B cell (primary cell): ENCODE data around the gene TNFSF8. TPM values are rescaled to one million over a fixed set of nuclear protein-coding genes. Genes with fewer than 3 reads are reported as not detected.
A peak's percentile ranks its signal among the peaks of the same experiment; 100 is the strongest.

Source experiments
- ATAC-seq: fragments of 200-7000 bp; cut with Tn5 transposase; one replicate; pipeline ENCODE4 v1.10.0; 2021; ENCODE audit warnings: low read depth, mild to moderate bottlenecking, moderate number of reproducible peaks, moderate library complexity
- CTCF ChIA-PET: fragments of 350-600 bp; sonication (Branson Sonifier 250); formaldehyde crosslinking; loops from one replicate; lab custom pipeline; 2021; ENCODE audit warnings: antibody characterized with exemption, inconsistent platforms; lab: Charles Lee
- POLR2A ChIA-PET: fragments of 350-600 bp; sonication (Branson Sonifier 250); formaldehyde crosslinking; loops from one replicate; lab custom pipeline; 2021; ENCODE audit warnings: antibody characterized with exemption; lab: Charles Lee
- DNase-seq: peaks from one replicate; pipeline ENCODE4 v3.0.0; 2013
- H2AFZ ChIP-seq: 2 replicates; pipeline ENCODE4 v1.6.1; 2012; ENCODE audit warnings: mild to moderate bottlenecking, low read depth, low read length; ENCODE audit not compliant: insufficient read depth, poor library complexity, severe bottlenecking
- H3K27ac ChIP-seq, 2 donors: 1 replicate in 1 of 2; 2 replicates in 1 of 2; pipeline ENCODE4 v1.5.1; 2012 to 2013; ENCODE audit warnings: low read length in 2 of 2, mild to moderate bottlenecking in 2 of 2, moderate library complexity in 1 of 2
- H3K27me3 ChIP-seq, 4 experiments: fragments of 200-600 bp in 1 of 4; sonication (generic) in 1 of 4; replicated peaks in 1 of 4; 1 replicate in 2 of 4; 2 replicates in 2 of 4; pipeline versions ENCODE4 v1.6.1 to v1.7.0; 2013 to 2016; ENCODE audit warnings: low read length in 3 of 4, mild to moderate bottlenecking in 2 of 4, mixed read lengths in 1 of 4, moderate library complexity in 1 of 4; ENCODE audit not compliant: insufficient read depth in 4 of 4, control insufficient read depth in 3 of 4; ENCODE audit errors: control extremely low read depth in 1 of 4
- H3K36me3 ChIP-seq, 2 experiments: replicated peaks in 1 of 2; 1 replicate in 1 of 2; 2 replicates in 1 of 2; pipeline versions ENCODE4 v1.6.1 to v1.7.1; 2013; ENCODE audit warnings: low read length in 1 of 2; ENCODE audit not compliant: insufficient read depth in 2 of 2, control insufficient read depth in 1 of 2; ENCODE audit errors: control extremely low read depth in 1 of 2, extremely low read depth in 1 of 2
- H3K4me1 ChIP-seq, 2 donors: fragments of 200-600 bp in 1 of 2; sonication (generic) in 1 of 2; 1 replicate in 1 of 2; 2 replicates in 1 of 2; pipeline versions ENCODE4 v1.5.1 to v1.6.1; 2013 to 2017; ENCODE audit warnings: low read length in 2 of 2; ENCODE audit not compliant: control insufficient read depth in 2 of 2, insufficient read depth in 2 of 2
- H3K4me2 ChIP-seq: replicated peaks from 2 replicates; pipeline ENCODE3; 2012; ENCODE audit warnings: mild to moderate bottlenecking, low read depth, low read length; ENCODE audit not compliant: poor library complexity, severe bottlenecking
- H3K4me3 ChIP-seq, 5 experiments: fragments of 200-600 bp in 1 of 5; sonication (generic) in 1 of 5; 1 replicate in 3 of 5; 2 replicates in 2 of 5; pipeline versions ENCODE4 v1.5.1 to v1.7.0; 2011 to 2016; ENCODE audit warnings: low read length in 4 of 5, mild to moderate bottlenecking in 4 of 5, low read depth in 2 of 5, control low read depth in 1 of 5, moderate library complexity in 1 of 5; ENCODE audit not compliant: insufficient read depth in 1 of 5; ENCODE audit errors: control extremely low read depth in 1 of 5, extremely low read depth in 1 of 5
- H3K79me2 ChIP-seq: fragments of 200-600 bp; sonication (generic); one replicate; pipeline ENCODE4 v1.6.0; 2016; ENCODE audit warnings: low read length; ENCODE audit not compliant: control insufficient read depth, insufficient read depth
- H3K9ac ChIP-seq: fragments of 200-600 bp; sonication (generic); 2 replicates; pipeline ENCODE4 v1.6.1; 2017; ENCODE audit warnings: mild to moderate bottlenecking, low read length, moderate library complexity
- H3K9me3 ChIP-seq, 3 donors: one replicate each; pipeline versions ENCODE4 v1.6.1 to v1.7.1; 2013; ENCODE audit warnings: low read length in 2 of 3; ENCODE audit not compliant: control insufficient read depth in 2 of 3, insufficient read depth in 1 of 3; ENCODE audit errors: control extremely low read depth in 1 of 3
- H4K20me1 ChIP-seq: 2 replicates; pipeline ENCODE4 v1.6.0; 2012; ENCODE audit warnings: mild to moderate bottlenecking, low read length; ENCODE audit not compliant: insufficient read depth, control insufficient read depth, poor library complexity, severe bottlenecking
- H3K27ac Mint-ChIP-seq: one replicate; pipeline ENCODE4 v1.8.0; 2021; ENCODE audit warnings: mixed read lengths
- H3K27me3 Mint-ChIP-seq: one replicate; pipeline ENCODE4 v1.8.0; 2021; ENCODE audit warnings: mixed read lengths
- H3K4me1 Mint-ChIP-seq: one replicate; pipeline ENCODE4 v1.8.0; 2021; ENCODE audit warnings: mixed read lengths
- H3K4me3 Mint-ChIP-seq: one replicate; pipeline ENCODE4 v1.8.0; 2021; ENCODE audit warnings: mixed read lengths
- H3K9me3 Mint-ChIP-seq: one replicate; pipeline ENCODE4 v1.8.0; 2022; ENCODE audit warnings: mixed read lengths; ENCODE audit not compliant: insufficient read depth
- EZH2 ChIP-seq: IDR thresholded peaks from 2 replicates; pipeline ENCODE4 v1.6.1; 2012; ENCODE audit warnings: borderline replicate concordance, low read depth, mild to moderate bottlenecking, moderate library complexity, low read length; ENCODE audit not compliant: insufficient read depth, poor library complexity, severe bottlenecking
- WGBS: methylation state at CpG from one replicate; pipeline ENCODE4 v1.1.5; 2013; ENCODE audit warnings: missing lambda C conversion rate; ENCODE audit not compliant: insufficient coverage; 5-methylcytosine and 5-hydroxymethylcytosine counted together
- intact Hi-C: fragments of 100-400 bp; cut with micrococcal nuclease; formaldehyde crosslinking; loops from one replicate; pipeline ENCODE4 v1.10.0; 2022
- polyA plus RNA-seq: library from polyadenylated mRNA; depleted of rRNA; stranded (reverse); fragments of >200 nt; gene quantifications from 2 replicates; pipeline ENCODE4 v1.2.3, GENCODE V29; 2012
- total RNA-seq, 2 donors: library from RNA; stranded (reverse); fragments of 120-200 nt in 1 of 2; gene quantifications; 1 replicate in 1 of 2; 2 replicates in 1 of 2; pipeline versions ENCODE4 v1.2.3 to v1.2.4, GENCODE V29; 2013 to 2022
- TF ChIP-seq, protein P1 (sequence below): fragments of 200-600 bp; IDR thresholded peaks from one replicate; pipeline ENCODE4 v1.8.0; 2022; ENCODE audit warnings: antibody characterized with exemption, mild to moderate bottlenecking

TNFSF8 gene
- total and polyA plus RNA-seq, 2 donors (not counting 1 experiment from before 2014, with no cell fraction given), result 1.6 to 2.6 TPM

DNA sequence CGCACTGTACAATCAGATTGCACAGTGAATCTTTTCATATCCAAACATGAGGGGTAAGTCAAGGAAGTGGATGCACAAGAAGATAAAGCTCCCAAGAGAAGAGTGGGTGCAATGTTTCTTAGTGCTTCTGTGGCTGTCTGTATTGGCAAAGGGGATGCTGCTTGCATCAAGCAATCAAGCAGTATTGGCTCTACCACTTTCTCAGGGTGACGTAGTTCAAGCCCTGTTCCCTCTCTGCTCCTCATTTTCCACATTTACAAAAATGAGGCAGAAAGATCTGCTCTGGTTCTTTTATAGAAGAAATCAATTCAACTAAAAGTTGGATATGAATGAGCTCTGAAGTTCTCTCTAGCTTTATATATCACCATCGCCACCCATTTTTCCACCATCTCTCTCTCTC, 2.3 kb downstream of the TNFSF8 start:
- H3K27ac Mint-ChIP-seq, result no peak overlapping the region
- H3K27me3 Mint-ChIP-seq, result peaks cover 22% of the 10 kb centered on the region
- DNase-seq, result no peak
- TF ChIP-seq, protein P1, sequence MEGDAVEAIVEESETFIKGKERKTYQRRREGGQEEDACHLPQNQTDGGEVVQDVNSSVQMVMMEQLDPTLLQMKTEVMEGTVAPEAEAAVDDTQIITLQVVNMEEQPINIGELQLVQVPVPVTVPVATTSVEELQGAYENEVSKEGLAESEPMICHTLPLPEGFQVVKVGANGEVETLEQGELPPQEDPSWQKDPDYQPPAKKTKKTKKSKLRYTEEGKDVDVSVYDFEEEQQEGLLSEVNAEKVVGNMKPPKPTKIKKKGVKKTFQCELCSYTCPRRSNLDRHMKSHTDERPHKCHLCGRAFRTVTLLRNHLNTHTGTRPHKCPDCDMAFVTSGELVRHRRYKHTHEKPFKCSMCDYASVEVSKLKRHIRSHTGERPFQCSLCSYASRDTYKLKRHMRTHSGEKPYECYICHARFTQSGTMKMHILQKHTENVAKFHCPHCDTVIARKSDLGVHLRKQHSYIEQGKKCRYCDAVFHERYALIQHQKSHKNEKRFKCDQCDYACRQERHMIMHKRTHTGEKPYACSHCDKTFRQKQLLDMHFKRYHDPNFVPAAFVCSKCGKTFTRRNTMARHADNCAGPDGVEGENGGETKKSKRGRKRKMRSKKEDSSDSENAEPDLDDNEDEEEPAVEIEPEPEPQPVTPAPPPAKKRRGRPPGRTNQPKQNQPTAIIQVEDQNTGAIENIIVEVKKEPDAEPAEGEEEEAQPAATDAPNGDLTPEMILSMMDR, result no peak
- no peak for TF ChIP-seq EZH2
- Histone ChIP-seq H3K27ac (peak overlapping the region in 1 of 2 donors; percentile 77), H3K4me3 (peak overlapping the region in 2 of 5 experiments; percentile 78 to 94), H3K9ac (peak overlapping the region; percentile 52), H3K79me2 (peaks cover 25% of the 10 kb centered on the region), H2AFZ (no peak overlapping the region), H3K36me3 (no peaks in the 10 kb centered on the region), H3K4me1 (peaks cover 45 to 46% of the 10 kb centered on the region in 2 donors), H3K4me2 (peak overlapping the region; percentile 86), H4K20me1 (no peaks in the 10 kb centered on the region), H3K27me3 (peaks cover 0 to 4% (median 1%) of the 10 kb centered on the region in 4 experiments), H3K9me3 (no peaks in the 10 kb centered on the region)
- intact Hi-C loops, result no loop called here
- WGBS, result 71% methylated on average over 1 of the region's 3 CpGs
- ATAC-seq, result no peak
- H3K4me3 Mint-ChIP-seq, result peak overlapping the region; percentile 20
- peaks cover 57% of the 10 kb centered on the region for H3K4me1 Mint-ChIP-seq
- ChIA-PET CTCF (interaction anchor here (0.6 to 2.1 kb wide), 5 partner anchors 18 to 872 kb away, joined by 3 to 7 read pairs (median 4); no protein-coding TSS in a partner anchor), POLR2A (no interaction called here)
- H3K9me3 Mint-ChIP-seq, result no peaks in the 10 kb centered on the region

DNA sequence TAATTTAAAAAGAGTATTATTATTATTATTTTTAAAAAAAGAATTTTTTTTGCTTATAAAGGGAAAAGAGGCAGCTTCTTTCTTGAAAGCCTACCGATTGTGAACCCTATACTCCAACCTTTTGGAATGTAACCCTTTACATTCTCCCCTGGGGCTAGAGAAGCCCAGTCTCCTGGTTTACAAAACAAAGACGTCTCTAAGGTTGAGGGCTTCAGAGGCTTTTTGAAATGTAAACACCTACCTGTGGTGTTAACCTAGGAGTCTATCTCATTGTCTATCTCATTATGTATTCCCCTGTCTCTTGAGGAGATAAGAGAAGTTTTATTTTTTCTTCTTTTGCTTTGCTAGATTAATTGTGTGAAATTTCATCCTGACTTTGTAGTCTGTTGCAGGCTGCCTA, 4.7 kb downstream of the TNFSF8 start:
- Mint-ChIP-seq H3K9me3 (no peaks in the 10 kb centered on the region), H3K4me1 (peaks cover 58% of the 10 kb centered on the region), H3K27me3 (peaks cover 33% of the 10 kb centered on the region), H3K4me3 (peak overlapping the region; percentile 23), H3K27ac (no peak overlapping the region)
- peaks cover 47 to 49% of the 10 kb centered on the region in 2 donors for H3K4me1 ChIP-seq
- no peaks in the 10 kb centered on the region for H3K36me3 ChIP-seq
- H3K4me2 ChIP-seq, result no peak overlapping the region
- H3K9me3 ChIP-seq, result no peaks in the 10 kb centered on the region
- no peak overlapping the region for H3K9ac ChIP-seq
- intact Hi-C loops, result no loop called here
- ChIA-PET POLR2A (interaction anchor here (0.6 kb wide), 1 partner anchor 545 kb away, joined by 7 read pairs; no protein-coding TSS in a partner anchor), CTCF (interaction anchor here (3.3 kb wide), 1 partner anchor 16 kb away, joined by 10 read pairs; no protein-coding TSS in a partner anchor)
- no peak for ATAC-seq
- H3K27me3 ChIP-seq, result peaks cover 0 to 6% (median 3%) of the 10 kb centered on the region in 4 experiments
- no peaks in the 10 kb centered on the region for H4K20me1 ChIP-seq
- DNase-seq, result no peak
- H2AFZ ChIP-seq, result no peak overlapping the region
- H3K27ac ChIP-seq, result no peak overlapping the region
- no peak overlapping the region for H3K4me3 ChIP-seq
- TF ChIP-seq EZH2, result no peak
- TF ChIP-seq, protein P1, result no peak
- no CpG with 5 or more reads among the region's 2 CpGs for WGBS
- H3K79me2 ChIP-seq, result peaks cover 25% of the 10 kb centered on the region
